HFFc6 (cell line): ENCODE measurements around the gene IL2RA. TPM values are rescaled to one million over a fixed set of nuclear protein-coding genes. Genes with fewer than 3 reads are reported as not detected.
A peak's percentile ranks its signal among the peaks of the same experiment; 100 is the strongest.

Experiments
- DNase-seq: peaks from one replicate; pipeline ENCODE4 v3.0.0-alpha.2; 2018
- H3K27ac Mint-ChIP-seq: 2 replicates; pipeline ENCODE4 v1.8.0; 2020; ENCODE audit warnings: mild to moderate bottlenecking, mixed read lengths
- H3K27me3 Mint-ChIP-seq: 2 replicates; pipeline ENCODE4 v1.8.0; 2021; ENCODE audit warnings: mild to moderate bottlenecking, moderate library complexity, mixed read lengths; ENCODE audit not compliant: insufficient read depth
- H3K36me3 Mint-ChIP-seq: 2 replicates; pipeline ENCODE4 v1.8.0; 2021; ENCODE audit warnings: low read depth, mixed read lengths
- H3K4me1 Mint-ChIP-seq: 2 replicates; pipeline ENCODE4 v1.8.0; 2020; ENCODE audit warnings: low read depth, mixed read lengths
- H3K4me3 Mint-ChIP-seq: 2 replicates; pipeline ENCODE4 v1.8.0; 2020; ENCODE audit warnings: mild to moderate bottlenecking, moderate library complexity, mixed read lengths
- H3K9me3 Mint-ChIP-seq: 2 replicates; pipeline ENCODE4 v1.8.0; 2020; ENCODE audit warnings: mild to moderate bottlenecking, mixed read lengths
- total RNA-seq, 6 experiments: library from RNA; stranded (reverse); fragmentation: NEBNext Ultra II Directional; extraction: Animal tissue kit (Norgen Biotek cat#: 25700); gene quantifications; 2 replicates in 1 of 6; 3 replicates in 5 of 6; pipeline ENCODE4 v1.2.3, GENCODE V29; 2021
- TF ChIP-seq, protein P1 (sequence below): fragments of 200-600 bp; sonication (generic); IDR thresholded peaks from 2 replicates; pipeline ENCODE4 v1.5.0; 2021; ENCODE audit warnings: antibody characterized with exemption, mild to moderate bottlenecking

Gene IL2RA
- total RNA-seq, 6 experiments from 2014 or later, result not detected

- H3K27me3 Mint-ChIP-seq, result peaks cover 3% of the 10 kb centered on the region
- H3K9me3 Mint-ChIP-seq, result no peaks in the 10 kb centered on the region
- H3K4me3 Mint-ChIP-seq, result peak within 1 kb of the TSS; percentile 93
- H3K27ac Mint-ChIP-seq, result peak within 1 kb of the TSS; percentile 44
- TF ChIP-seq, protein P1, sequence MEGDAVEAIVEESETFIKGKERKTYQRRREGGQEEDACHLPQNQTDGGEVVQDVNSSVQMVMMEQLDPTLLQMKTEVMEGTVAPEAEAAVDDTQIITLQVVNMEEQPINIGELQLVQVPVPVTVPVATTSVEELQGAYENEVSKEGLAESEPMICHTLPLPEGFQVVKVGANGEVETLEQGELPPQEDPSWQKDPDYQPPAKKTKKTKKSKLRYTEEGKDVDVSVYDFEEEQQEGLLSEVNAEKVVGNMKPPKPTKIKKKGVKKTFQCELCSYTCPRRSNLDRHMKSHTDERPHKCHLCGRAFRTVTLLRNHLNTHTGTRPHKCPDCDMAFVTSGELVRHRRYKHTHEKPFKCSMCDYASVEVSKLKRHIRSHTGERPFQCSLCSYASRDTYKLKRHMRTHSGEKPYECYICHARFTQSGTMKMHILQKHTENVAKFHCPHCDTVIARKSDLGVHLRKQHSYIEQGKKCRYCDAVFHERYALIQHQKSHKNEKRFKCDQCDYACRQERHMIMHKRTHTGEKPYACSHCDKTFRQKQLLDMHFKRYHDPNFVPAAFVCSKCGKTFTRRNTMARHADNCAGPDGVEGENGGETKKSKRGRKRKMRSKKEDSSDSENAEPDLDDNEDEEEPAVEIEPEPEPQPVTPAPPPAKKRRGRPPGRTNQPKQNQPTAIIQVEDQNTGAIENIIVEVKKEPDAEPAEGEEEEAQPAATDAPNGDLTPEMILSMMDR, result peak; percentile 99
- peak; percentile 88 for DNase-seq
- peaks cover 48% of the 10 kb centered on the region for H3K4me1 Mint-ChIP-seq
- no peaks in the 10 kb centered on the region for H3K36me3 Mint-ChIP-seq
Observed at GRCh38 chr10:6088721-6089333, 26.7 kb upstream of the IL2RA start, which contains the start of gene RBM17. RBM17 (plus strand) TSS chr10:6089034; CDS start chr10:6097066, 8,032 bp downstream.

- Mint-ChIP-seq H3K9me3 (peaks cover 7% of the 10 kb centered on the region; the same call in 1 of the 2 replicates), H3K27me3 (peaks cover 22% of the 10 kb centered on the region), H3K36me3 (no peaks in the 10 kb centered on the region), H3K4me3 (peak overlapping the region; percentile 70), H3K27ac (no peak overlapping the region), H3K4me1 (peaks cover 47% of the 10 kb centered on the region)
- TF ChIP-seq, protein P1, result peak; percentile 88
- DNase-seq, result peak; percentile 73
Observed at GRCh38 chr10:6086375-6087233, 24.4 kb upstream of the IL2RA start.

GRCh38 chr10:6083523-6084475 lies 21.6 kb upstream of the IL2RA start:
- Mint-ChIP-seq H3K27me3 (peaks cover 29% of the 10 kb centered on the region), H3K9me3 (peaks cover 7% of the 10 kb centered on the region; the same call in 1 of the 2 replicates), H3K4me3 (peak overlapping the region; percentile 21), H3K4me1 (peaks cover 27% of the 10 kb centered on the region), H3K27ac (no peak overlapping the region), H3K36me3 (no peaks in the 10 kb centered on the region)
- TF ChIP-seq, protein P1, result no peak
- DNase-seq, result no peak

- H3K9me3 Mint-ChIP-seq, result peaks cover 7% of the 10 kb centered on the region; the same call in 1 of the 2 replicates
- DNase-seq, result no peak
- no peak overlapping the region; the same call in 1 of the 2 replicates for H3K4me3 Mint-ChIP-seq
- TF ChIP-seq, protein P1, result no peak
- H3K27ac Mint-ChIP-seq, result no peak overlapping the region
- peaks cover 31% of the 10 kb centered on the region for H3K27me3 Mint-ChIP-seq
- H3K4me1 Mint-ChIP-seq, result peaks cover 21% of the 10 kb centered on the region
- H3K36me3 Mint-ChIP-seq, result no peaks in the 10 kb centered on the region
Observed at GRCh38 chr10:6082496-6083395, 20.6 kb upstream of the IL2RA start.
